ENCODE results near the gene RSPRY1.

DNA sequence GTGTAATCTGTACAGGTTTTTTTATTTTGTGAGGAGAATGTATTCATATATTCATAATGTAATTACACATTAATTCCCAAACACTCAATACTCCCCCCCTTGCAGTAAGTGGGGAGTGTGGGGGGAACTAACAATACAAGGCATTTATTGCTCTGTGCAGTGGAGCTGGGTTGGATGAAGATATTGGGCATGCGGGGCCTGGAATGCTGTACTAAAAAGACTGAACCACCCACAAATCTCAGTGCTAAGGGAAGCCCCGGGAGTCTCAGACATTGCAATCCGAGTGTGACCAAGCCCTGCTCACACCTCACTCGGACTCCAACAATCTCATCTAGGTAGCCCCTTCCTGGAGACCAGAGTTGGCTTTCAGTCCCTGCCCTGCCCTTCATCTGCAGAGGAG lies 92.4 kb downstream of the RSPRY1 start:
- no peak for TF ChIP-seq ZBTB33 (IDR thresholded peaks at IDR 0.05; ENCODE audit: extremely low read depth, insufficient replicate concordance, low read length)
- TF ChIP-seq SIN3A (IDR thresholded peaks at IDR 0.05; ENCODE audit: low read depth): no peak
- no peak for TF ChIP-seq EZH2phosphoT487 (IDR thresholded peaks at IDR 0.05; ENCODE audit: borderline replicate concordance)
- no peak for TF ChIP-seq POLR2A (IDR thresholded peaks at IDR 0.05; ENCODE audit: borderline replicate concordance, extremely low read depth, insufficient read depth, insufficient read length)
- no peak for TF ChIP-seq POLR2AphosphoS5 (IDR thresholded peaks at IDR 0.05; ENCODE audit: low read depth, low read length)
- no peak for TF ChIP-seq CTCF (IDR thresholded peaks at IDR 0.05 in 2 of 3, conservative IDR thresholded peaks at IDR 0.05 in 1 of 3; ENCODE audit: borderline replicate concordance in 1 of 3, insufficient read depth in 1 of 3, low read depth in 2 of 3, low read length in 2 of 3)

All from HCT116 (cell line).